GM12878 (cell line): ENCODE results near the gene ZNRF3.

Source experiments
- ZNF24 ChIP-seq: fragments of 450-650 bp; IDR thresholded peaks from 2 replicates; pipeline ENCODE4 v1.6.1; 2017; ENCODE audit warnings: antibody characterized with exemption, mild to moderate bottlenecking
- TF ChIP-seq, protein P1 (sequence below), 3 experiments: IDR thresholded peaks in 2 of 3; conservative IDR thresholded peaks in 1 of 3; 2 replicates each; pipeline ENCODE4 v1.5.1; 2011; ENCODE audit warnings: low read depth in 3 of 3, low read length in 3 of 3, mild to moderate bottlenecking in 3 of 3, control low read depth in 2 of 3, moderate library complexity in 2 of 3, inconsistent platforms in 1 of 3, mixed read lengths in 1 of 3; ENCODE audit not compliant: control insufficient read depth in 2 of 3, insufficient read depth in 1 of 3; ENCODE audit errors: extremely low read depth in 1 of 3
- TF ChIP-seq, protein P2 (sequence below): IDR thresholded peaks from 2 replicates; pipeline ENCODE4 v1.6.1; 2012; ENCODE audit warnings: low read length, inconsistent platforms

DNA sequence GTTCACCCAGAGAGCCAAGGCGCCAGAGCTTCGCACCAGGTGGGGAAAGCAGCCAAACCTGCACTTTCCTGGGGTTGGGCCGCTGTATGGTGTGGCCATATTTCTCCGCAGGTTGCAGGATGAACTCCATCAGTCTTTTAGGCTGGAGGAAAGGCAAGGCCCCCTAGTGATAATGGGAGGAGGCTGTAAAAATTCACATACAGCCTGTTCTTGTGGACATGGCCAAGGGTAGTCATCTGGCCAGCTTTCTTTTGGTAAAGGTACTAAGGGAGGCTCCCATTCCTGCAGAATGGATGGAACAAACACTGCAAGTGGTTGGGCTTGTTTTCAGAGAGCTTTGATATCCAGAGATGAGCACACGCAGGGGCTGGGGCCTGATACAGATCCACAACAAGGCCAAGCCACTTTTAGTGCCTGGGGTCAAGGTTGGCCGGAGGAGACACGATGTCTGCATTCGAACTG is 148.7 kb downstream of the ZNRF3 start:
- TF ChIP-seq, protein P1, sequence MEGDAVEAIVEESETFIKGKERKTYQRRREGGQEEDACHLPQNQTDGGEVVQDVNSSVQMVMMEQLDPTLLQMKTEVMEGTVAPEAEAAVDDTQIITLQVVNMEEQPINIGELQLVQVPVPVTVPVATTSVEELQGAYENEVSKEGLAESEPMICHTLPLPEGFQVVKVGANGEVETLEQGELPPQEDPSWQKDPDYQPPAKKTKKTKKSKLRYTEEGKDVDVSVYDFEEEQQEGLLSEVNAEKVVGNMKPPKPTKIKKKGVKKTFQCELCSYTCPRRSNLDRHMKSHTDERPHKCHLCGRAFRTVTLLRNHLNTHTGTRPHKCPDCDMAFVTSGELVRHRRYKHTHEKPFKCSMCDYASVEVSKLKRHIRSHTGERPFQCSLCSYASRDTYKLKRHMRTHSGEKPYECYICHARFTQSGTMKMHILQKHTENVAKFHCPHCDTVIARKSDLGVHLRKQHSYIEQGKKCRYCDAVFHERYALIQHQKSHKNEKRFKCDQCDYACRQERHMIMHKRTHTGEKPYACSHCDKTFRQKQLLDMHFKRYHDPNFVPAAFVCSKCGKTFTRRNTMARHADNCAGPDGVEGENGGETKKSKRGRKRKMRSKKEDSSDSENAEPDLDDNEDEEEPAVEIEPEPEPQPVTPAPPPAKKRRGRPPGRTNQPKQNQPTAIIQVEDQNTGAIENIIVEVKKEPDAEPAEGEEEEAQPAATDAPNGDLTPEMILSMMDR (IDR thresholded peaks at IDR 0.05 in 2 of 3, conservative IDR thresholded peaks at IDR 0.05 in 1 of 3; ENCODE audit: control insufficient read depth in 2 of 3, extremely low read depth in 1 of 3, insufficient read depth in 1 of 3, low read depth in 3 of 3, low read length in 3 of 3): no peak
- TF ChIP-seq, protein P2, sequence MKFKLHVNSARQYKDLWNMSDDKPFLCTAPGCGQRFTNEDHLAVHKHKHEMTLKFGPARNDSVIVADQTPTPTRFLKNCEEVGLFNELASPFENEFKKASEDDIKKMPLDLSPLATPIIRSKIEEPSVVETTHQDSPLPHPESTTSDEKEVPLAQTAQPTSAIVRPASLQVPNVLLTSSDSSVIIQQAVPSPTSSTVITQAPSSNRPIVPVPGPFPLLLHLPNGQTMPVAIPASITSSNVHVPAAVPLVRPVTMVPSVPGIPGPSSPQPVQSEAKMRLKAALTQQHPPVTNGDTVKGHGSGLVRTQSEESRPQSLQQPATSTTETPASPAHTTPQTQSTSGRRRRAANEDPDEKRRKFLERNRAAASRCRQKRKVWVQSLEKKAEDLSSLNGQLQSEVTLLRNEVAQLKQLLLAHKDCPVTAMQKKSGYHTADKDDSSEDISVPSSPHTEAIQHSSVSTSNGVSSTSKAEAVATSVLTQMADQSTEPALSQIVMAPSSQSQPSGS: no peak
- no peak for TF ChIP-seq ZNF24
